NCI-H345 (cell line): ENCODE results near the gene CNOT6.

Source experiments
- DNase-seq: peaks from one replicate; lab custom pipeline; 2025; lab: John Stamatoyannopoulos, UW

Gene CNOT6

DNA sequence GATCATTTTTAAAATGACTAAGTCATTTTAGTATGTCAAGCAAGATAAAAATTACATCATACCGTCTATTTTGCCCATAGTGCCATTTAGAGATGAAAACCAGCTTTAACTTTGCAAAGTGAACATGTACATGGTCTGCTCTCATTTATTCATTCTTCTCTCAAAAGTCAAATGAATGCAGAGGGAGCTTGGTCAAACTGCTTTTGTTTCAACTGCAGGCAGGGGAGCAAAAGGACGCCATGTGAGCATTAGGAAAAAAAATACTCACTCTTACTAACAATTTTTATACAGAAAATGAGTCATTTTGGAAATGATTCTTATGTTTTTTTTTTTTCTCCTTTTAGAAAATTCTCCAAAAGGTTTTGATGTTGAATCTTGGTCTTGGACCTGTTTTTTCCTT is 81.4 kb downstream of the CNOT6 start:
- DNase-seq, result no peak

DNA sequence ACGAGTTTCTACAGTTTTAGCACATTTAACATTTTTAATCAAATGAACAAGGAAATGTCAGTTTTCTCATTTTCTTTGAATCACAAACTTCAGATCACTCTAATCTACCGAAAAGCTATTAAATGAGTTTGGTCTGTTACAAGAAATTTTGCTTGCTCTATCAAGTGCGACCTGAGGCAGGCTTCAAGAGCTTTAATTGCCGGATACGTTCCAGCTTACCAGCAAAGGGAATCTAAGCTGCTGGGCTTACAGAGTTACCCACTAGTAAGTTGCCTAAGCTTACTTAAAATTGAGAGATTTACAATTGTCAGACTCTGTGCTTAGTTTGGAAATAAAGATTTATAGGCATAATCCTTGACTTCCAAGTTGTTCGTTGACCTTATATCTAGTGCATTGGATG is 86.5 kb downstream of the CNOT6 start:
- no peak for DNase-seq

DNA sequence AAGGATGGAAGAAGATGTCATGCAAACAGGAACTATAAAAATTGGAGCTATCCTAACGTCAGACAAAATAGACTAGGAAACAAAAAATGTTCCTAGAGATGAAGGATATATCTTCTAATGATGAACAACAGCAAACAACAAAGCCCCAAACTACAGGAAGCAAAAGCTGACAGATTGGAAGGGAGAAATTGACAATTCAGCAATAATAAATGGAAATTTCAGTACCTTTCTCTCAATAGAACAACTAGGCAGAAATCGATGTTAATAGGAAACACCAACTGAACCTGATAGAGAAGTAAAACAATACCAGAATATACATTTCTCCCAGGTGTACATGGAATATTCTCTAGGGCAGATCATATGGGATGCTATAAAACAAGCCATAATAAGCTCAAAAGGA is 89.6 kb downstream of the CNOT6 start:
- no peak for DNase-seq

DNA sequence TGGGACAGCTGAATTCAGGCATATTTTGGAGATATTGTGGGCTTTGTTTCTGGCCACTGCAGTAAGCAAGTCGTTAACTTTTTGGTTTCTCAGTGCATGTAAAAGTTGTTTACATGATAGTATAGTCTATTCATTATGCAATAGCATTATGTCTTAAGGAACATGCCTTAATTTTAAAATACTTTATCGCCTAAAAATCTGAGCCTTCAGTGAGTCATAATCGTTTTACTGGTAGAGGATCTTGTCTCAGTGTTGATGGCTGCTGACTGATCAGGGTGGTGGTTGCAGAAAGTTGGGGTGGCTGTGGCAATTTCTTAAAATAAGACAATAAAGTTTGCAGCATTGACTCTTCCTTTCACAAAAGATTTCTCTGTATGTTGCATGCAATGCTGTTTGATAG is 92.0 kb downstream of the CNOT6 start:
- no peak for DNase-seq

DNA sequence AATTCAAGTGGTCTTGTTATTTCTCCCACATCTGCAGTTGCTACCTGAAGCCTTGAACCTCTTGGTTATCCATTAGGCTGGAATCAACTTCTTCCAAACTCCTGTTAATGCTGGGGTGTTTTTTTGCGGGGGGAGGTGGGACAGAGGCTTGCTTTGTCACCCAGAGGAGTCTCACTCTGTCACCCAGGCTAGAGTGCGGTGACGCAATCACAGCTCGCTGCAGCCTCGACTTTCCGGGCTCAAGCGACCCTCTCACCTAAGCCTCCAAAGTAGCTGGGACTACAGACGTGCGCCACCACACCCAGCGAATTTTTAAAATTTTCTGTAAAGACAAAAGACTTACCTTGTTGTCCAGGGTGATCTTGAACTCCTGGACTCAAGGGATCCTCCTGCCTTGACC is 92.7 kb downstream of the CNOT6 start:
- DNase-seq, result no peak

DNA sequence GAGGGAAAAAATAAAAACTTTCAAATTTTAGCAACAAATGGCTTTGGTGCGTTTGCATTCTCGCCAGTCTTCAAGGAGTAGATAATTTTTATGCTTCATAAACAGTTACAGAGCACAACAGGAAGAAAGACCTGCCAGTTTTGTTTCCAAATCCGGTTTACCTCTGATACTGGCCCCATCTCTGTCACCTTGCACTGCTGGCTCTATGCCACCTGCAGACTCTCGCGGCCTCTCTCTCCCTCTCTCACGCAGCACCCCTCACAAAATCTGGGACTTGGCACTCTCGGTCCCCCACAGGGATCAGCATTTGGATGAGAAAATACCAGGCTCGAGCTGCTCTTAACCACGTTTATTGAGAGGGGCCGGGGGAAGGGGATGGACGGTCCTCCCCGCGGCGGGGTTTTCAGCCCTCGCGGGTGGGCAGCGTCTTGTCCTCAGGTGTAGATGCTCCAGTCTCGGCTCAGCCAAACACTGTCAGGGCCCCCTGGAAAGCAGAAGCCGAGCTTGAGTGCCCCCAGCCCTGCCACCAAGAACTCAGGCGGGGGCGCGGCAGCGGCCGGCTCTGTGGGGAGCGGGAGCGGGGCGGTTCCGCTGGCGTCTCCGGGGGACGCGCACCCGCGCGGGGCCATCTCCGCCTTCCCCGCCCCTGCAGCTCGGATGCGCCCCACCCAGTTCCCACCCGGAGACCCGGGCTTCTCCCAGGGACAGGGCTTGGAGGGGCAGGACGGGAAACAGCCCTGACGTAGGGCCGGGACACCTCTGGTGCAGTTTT is 95.8 kb downstream of the CNOT6 start:
- DNase-seq, result peak; percentile 14

DNA sequence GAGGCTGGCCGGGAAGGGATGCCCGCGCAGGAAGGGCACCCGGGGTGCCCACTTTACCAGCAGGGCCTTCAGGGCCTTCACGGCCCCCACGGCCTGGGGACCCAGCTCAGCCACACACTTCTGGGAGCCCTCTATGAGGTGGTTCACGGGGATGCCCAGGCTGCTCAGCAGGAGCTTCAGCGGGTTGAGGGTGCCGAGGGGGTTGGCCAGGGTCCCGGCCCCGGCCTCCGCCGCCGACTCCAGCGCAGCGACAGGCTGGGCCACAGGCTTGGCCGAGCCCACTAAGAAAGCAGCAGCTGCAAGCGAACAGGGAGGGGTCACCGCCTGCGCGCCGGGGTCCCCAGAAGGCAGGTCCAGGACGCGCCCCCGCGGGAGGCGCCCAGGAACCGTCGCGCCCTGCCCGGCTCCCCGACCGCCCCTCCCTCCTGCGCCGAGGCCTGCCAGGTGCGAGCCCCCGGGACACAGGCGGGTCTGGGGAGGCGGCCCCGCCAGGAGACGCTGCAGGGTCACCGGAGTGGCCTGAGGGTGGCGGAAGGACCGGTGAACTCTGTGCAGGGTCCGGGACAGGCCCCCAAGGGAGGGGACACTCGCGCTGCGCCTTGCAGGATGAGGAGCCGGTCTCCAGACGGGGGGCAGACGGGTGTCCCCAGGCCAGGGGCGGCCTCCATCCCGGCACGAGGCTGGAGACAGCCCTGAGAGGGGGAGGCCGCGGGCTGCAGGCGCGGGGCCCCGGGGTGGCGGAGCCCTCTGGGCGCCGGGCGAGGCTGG is 96.5 kb downstream of the CNOT6 start:
- no peak for DNase-seq

DNA sequence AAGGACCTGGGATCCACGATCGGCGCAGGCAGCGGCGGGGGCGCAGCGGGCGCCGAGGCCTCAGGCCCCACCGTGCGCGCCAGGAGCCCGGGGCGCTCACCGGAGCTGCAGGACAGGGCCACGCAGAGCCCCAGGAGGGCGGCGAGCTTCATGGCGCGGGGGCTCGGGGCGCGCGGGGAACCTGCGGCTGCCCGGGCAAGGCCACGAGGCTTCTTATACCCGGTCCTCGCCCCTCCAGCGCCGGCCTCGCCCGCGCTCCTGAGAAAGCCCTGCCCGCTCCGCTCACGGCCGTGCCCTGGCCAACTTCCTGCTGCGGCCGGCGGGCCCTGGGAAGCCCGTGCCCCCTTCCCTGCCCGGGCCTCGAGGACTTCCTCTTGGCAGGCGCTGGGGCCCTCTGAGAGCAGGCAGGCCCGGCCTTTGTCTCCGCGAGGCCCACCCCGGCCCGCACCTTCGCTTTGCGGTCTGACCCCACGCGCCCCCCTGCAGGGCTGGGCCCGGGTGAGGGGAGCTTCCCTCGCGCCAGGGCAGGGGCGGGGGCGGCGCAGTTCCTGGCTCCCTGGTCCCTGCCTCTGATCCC is 97.2 kb downstream of the CNOT6 start, which contains the start of gene SCGB3A1:
SCGB3A1 (minus strand) TSS at position 189 of the 577 bp plus-strand sequence; CDS start at position 152, 37 bp downstream.
- no peak for DNase-seq

DNA sequence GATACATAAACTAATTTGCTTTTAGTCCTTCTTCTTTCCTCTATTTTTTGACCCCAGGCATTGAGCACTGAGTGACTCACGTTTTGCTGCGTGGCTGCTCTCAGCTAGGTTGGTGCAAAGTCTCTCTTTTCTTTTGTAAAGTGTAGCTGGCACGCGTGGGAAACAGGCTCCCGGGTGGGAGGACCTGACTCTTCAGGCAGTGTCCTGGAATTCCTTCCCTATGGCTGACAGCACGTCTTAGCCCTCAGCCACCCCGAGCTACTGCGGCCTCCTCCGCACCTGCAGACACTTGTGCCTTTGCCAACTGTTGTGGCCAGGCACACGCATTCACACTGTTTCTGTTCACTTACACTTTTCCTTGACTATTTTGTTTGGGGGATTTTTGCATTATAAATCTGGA is 98.0 kb downstream of the CNOT6 start:
- no peak for DNase-seq

DNA sequence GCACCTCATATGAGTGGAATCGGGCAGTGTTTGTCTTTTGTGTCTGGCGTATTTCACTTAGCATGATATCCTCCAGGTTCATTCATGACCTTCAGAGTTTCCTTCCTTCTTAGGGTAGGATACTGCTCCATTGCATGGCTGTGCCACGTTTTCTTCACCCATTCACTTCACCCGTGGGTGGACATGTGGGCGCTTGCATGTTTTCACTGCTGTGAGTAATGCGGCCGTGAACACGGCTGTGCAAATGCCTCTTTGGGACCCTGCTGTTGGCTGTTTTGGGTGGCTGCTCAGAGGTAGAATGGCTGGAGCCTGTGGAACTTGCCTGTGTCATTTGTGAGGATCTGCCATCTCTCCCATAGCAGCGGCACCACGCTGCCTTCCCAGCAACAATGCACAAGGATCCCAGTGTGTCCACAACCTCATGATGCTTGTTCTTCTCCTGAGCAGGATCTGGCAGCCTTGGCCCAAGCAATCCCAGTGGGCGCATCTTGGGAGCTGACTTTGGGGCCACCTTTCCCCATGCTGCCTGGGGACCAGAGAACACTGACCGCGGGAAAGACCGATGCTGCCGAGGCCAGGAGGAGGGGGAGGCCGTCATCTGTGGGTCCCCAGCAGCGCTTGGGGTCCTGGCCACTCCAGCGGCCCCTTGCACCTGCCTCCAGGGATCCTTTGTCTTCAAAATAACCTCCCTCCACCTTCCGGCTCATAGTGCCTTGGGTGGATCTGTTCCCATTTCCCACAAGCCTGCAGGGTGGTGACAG is 99.4 kb downstream of the CNOT6 start:
- no peak for DNase-seq

DNA sequence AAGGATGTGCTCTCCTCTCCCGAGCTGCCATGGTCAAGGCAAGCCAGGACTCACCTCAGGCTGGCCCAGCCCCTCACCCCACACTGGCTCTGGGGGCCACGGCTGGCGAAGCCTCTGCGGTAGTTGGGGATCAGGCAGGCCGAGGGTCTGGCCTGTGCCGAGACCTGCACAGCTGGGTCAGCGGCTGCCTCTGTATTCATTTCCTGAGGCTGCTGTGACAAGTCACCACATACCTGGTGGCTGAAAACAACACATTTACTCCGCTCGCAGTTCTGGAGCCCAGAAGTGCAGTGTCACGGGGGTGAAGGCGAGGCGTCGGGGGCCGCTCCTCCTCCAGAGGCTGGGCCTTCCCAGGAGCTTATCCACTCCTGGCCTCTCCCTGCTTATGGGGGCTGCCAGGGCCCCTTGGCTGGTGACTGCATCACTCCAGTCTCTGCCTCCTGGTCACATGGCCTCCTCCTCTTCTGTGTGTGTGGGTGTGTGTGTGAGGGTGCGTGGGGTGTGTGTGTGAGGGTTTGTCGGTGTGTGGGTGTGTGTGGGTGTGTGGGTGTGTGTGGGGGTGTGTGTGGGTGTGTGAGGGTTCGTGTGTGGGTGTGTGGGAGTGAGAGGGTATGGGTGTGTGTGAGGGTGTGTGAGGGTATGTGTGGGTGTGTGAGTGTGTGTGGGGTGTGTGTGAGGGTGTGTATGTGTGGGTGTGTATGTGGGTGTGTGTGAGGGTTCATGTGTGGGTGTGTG is 100.3 kb downstream of the CNOT6 start:
- no peak for DNase-seq

DNA sequence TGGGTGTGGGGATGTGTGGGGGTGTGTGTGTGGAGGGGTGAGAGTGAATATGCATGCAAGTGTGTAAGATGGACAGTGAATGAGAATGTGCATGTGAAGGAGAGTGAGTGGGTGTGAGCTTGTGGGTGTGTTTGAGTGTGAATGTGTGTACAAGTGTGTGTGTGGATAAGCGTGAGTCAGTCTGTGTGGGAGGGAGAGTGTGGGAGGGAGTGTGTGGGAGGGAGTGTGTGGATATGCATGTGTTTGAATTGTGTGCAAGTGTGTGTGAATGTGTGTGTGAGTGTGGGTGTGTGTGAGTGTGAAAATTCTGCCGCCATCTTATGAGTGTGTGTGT is 100.8 kb downstream of the CNOT6 start:
- no peak for DNase-seq

DNA sequence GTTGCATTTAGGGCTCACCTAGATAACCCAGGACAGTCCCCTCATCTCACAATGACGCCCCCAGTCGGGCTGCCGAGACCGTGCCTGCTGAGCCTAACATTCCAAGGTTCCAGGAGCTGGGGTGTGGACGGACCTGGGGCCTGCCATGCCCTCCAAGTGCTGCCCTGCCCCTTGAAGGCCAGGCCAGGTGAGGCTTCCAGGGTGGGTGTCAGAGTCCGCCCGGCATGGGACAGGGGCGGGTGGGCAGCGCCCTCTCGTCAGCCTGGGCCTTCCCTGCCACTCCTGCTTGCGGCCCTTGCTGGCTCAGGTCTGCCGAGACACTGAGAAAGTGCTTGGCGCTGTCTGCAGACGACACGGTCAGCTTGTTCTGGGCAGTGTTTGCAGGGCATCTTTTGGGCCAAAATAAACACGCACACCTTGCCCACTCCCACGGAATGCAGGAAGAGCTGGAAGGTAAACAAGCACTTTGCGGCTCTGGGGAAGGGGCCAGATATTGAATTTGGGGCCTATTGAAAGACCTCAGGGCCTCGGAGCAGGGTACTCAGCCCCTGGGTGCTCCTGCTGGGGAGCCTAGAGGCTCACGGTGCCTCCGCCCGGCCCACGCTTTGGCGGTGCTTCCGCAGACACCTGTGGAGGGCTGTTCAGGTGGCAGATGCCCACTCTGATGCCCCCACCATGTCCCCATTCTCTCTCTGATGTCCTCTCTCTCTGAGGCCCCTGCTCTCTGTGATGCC is 101.4 kb downstream of the CNOT6 start:
- no peak for DNase-seq

DNA sequence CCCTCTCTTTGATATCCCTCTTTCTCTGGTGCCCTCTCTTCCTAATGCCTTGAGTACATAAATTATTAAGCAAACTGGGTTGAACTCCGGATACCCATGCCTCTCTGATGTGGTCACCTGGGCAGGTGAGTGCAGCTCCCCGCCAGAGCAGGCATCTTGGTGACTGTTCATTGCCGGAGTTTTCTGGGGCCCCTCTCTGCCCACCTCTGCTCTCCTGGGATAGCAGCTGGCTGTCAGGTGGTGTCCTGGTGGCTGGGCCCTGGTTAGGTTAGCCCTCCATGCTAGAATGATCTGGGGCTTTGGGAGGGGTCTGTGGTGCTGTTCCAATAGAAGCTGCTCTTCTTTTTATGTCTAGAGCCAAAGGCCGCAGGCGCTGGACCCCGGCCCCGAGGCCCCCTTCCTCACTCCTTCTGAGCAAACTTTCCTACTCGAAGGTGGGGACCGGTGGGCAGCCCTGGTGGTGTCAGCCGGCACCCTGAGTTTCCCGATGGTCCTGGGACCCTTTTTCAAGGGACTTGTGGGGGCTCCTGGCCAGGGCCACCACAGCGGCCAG is 102.0 kb downstream of the CNOT6 start:
- DNase-seq, result no peak

DNA sequence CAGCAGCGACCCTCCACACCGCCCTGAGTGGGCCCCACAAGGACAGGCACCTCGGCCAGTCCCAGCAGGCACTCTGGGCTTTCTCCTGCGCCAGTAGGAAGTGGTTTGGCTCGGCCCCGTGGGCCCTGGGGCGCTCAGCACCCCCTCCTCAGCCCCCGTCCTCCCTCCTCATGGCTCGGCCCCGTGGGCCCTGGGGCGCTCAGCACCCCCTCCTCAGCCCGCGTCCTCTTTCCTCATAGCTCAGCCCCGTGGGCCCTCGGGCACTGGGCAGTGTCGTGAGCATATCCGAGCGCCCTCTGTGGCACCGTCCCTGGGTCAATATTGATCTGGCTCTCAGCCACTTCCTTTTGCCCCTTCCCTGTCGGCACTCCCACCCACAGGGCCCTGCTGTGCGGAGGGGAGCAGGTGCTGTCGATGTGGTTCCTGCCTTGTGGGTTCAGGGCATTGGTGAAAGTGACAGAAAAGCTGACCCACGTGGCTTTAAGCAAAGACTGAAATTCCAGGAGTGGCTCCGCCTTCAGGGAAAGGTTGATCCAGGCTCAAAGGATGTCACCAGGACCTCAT is 102.6 kb downstream of the CNOT6 start:
- DNase-seq, result no peak

DNA sequence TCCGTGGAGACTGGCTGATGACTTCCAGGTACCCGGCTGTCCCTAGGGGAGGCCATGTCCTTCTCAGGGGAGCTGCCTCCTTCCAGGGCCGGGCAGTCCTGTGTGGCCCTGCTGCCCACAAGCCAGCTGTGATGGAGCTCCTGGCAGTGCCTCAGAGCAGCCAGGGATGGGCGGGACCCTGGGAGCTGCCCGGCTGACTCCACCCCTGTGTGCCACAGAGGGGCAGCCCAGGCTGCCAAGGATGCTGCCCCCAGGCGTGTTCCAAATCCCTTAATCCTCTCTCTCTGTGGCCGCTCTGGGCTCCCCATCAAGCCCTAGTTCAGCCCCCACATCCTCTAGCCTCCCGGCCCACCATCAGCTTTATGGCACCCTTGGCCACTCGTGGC is 104.1 kb downstream of the CNOT6 start:
- no peak for DNase-seq

DNA sequence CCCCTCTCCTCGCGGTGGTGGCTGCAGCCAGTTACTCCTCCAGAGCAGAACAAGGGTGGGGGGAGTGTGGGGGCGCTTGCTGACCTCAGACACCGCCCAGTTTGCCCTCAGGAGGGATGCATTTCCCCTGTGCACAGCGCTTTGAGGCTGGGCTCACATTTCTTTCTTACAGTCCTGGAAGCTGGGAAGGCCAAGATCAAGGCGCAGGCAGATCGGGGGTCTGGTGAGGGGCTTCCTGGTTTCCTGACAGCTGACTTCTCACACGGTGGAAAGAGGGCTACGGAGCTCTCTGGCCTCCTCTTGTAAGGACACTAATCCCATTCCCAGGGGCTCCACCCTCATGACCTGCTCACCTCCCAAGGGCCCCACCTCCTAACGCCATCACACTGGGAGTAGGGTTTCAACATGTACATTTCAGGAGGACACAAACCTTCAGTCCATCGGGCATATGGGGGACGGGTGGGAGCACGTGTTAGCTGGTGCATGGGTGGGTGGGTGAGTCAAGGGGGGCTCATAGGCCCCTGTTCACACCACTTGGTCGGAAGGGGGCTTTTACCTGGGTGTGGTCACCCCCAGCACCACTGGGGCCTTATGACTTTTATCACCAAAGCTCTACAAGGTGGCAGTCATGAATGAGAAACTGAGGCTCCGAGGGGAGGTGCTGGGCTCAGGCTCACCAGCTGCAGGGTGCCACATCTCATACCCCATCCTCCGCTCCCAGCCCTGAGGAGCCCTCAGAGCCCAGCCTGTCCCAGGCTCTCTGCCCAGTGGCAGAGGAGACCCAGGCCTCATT is 104.8 kb downstream of the CNOT6 start:
- no peak for DNase-seq

DNA sequence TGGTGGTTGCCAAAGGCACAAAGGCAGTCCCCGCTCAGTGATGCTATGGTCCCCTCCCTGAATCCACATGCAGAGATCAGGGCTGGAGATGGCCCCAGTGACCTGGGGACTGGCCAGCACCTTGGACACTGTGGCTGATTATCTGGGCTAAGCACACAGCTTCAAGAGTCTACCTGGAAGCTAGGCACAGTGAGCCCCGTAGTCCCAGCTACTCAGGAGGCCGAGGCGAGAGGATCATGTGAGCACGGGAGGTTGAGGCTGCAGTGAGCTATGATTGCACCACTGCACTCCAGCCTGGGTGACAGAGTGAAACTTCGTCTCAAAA is 105.4 kb downstream of the CNOT6 start:
- no peak for DNase-seq

DNA sequence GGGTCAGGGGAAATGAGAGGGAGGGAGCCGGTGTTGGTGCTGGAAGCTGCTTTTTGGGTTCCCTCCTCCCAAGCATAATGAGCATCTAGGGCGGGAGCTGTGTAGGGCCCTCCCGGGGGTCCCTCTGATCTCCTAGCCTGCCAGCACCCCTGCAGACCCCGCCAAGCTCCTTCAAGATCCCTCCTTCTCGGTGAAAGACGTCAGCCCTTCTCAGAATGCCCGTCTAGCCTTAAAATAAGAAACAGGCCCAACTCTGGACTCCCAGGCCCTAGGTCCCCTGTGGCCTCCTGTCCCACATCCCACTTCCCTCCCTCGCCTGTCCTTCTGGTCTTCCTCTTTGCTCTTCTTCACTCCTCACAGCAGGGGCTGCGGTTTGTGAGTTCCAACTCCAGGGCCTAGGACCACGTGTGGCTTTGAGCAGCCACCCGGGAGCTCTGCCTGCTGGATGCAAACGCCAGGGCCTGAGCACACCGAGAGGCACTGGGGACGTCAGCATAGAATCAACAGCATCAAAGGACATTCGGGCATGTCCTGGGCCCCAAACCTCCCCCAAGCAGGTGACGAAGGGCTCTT is 105.9 kb downstream of the CNOT6 start:
- DNase-seq, result no peak
